GM23338 (cell line): ENCODE data around the gene SMCO3. TPM values are rescaled to one million over a fixed set of nuclear protein-coding genes. Genes with fewer than 3 reads are reported as not detected.

ENCODE experiments used
- ATAC-seq: fragments of 200-7000 bp; cut with Tn5 transposase; 3 replicates; pipeline ENCODE4 v1.9.1; 2020
- DNase-seq: peaks from one replicate; pipeline ENCODE4 v3.0.0-alpha.2; 2015; ENCODE audit warnings: low spot score
- H2AFZ ChIP-seq: fragments of 200-600 bp; sonication (generic); 2 replicates; pipeline ENCODE4 v1.8.0; 2016; ENCODE audit warnings: antibody characterized with exemption, mild to moderate bottlenecking, moderate library complexity
- H3F3A ChIP-seq: fragments of 200-600 bp; sonication (generic); replicated peaks from 2 replicates; pipeline ENCODE4 v1.8.0; 2017; ENCODE audit warnings: antibody characterized with exemption, mixed run types, low read depth
- H3K27ac ChIP-seq: fragments of 200-600 bp; sonication (generic); 2 replicates; pipeline ENCODE4 v1.6.1; 2016; ENCODE audit warnings: low read depth
- H3K27me3 ChIP-seq: fragments of 200-600 bp; sonication (generic); 2 replicates; pipeline ENCODE4 v1.8.0; 2016; ENCODE audit warnings: mild to moderate bottlenecking, mixed run types, moderate library complexity; ENCODE audit not compliant: insufficient read depth
- H3K36me3 ChIP-seq: fragments of 200-600 bp; sonication (generic); 2 replicates; pipeline ENCODE4 v1.8.0; 2016; ENCODE audit warnings: mild to moderate bottlenecking; ENCODE audit not compliant: insufficient read depth
- H3K4me1 ChIP-seq: fragments of 200-600 bp; sonication (generic); 2 replicates; pipeline ENCODE4 v1.8.0; 2016; ENCODE audit warnings: mild to moderate bottlenecking, moderate library complexity; ENCODE audit not compliant: insufficient read depth
- H3K4me2 ChIP-seq: fragments of 200-600 bp; sonication (generic); 2 replicates; pipeline ENCODE4 v1.7.1; 2017; ENCODE audit warnings: mixed run types
- H3K4me3 ChIP-seq: fragments of 200-600 bp; sonication (generic); 2 replicates; pipeline ENCODE4 v1.6.1; 2016; ENCODE audit warnings: mixed run types
- H3K79me2 ChIP-seq: fragments of 200-600 bp; sonication (generic); replicated peaks from 2 replicates; pipeline ENCODE4 v1.8.0; 2017; ENCODE audit warnings: mild to moderate bottlenecking; ENCODE audit not compliant: insufficient read depth
- H3K9me2 ChIP-seq: fragments of 200-600 bp; sonication (generic); 2 replicates; pipeline ENCODE4 v1.8.0; 2017; ENCODE audit not compliant: insufficient read depth
- H4K20me1 ChIP-seq: fragments of 200-600 bp; sonication (generic); replicated peaks from 2 replicates; pipeline ENCODE4 v1.8.0; 2017; ENCODE audit warnings: mild to moderate bottlenecking; ENCODE audit not compliant: insufficient read depth
- H3K27ac Mint-ChIP-seq: 2 replicates; pipeline ENCODE4 v1.8.0; 2020; ENCODE audit warnings: inconsistent platforms, mild to moderate bottlenecking, moderate library complexity, mixed read lengths
- H3K27me3 Mint-ChIP-seq: 3 replicates; pipeline ENCODE4 v1.8.0; 2022; ENCODE audit warnings: low read depth, mild to moderate bottlenecking, moderate library complexity, mixed read lengths, inconsistent platforms; ENCODE audit not compliant: insufficient read depth, poor library complexity
- H3K36me3 Mint-ChIP-seq: 3 replicates; pipeline ENCODE4 v1.8.0; 2021; ENCODE audit warnings: low read depth, mild to moderate bottlenecking, inconsistent platforms, moderate library complexity, mixed read lengths
- H3K4me1 Mint-ChIP-seq: 3 replicates; pipeline ENCODE4 v1.8.0; 2020; ENCODE audit warnings: mild to moderate bottlenecking, inconsistent platforms, mixed read lengths
- H3K4me3 Mint-ChIP-seq: 3 replicates; pipeline ENCODE4 v1.8.0; 2021; ENCODE audit warnings: moderate library complexity, mild to moderate bottlenecking, inconsistent platforms, mixed read lengths
- H3K9me3 Mint-ChIP-seq: 3 replicates; pipeline ENCODE4 v1.8.0; 2020; ENCODE audit warnings: moderate library complexity, mild to moderate bottlenecking, inconsistent platforms, mixed read lengths
- CREB1 ChIP-seq: fragments of 250-450 bp; sonication (Bioruptor Pico); IDR thresholded peaks from 2 replicates; pipeline ENCODE4 v1.5.0; 2020; ENCODE audit warnings: low read depth, mild to moderate bottlenecking, moderate library complexity
- EZH2 ChIP-seq: fragments of 200-600 bp; sonication (generic); IDR thresholded peaks from one replicate; pipeline ENCODE4 v1.8.0; 2017; ENCODE audit warnings: antibody characterized with exemption, mild to moderate bottlenecking, low read depth; ENCODE audit not compliant: unreplicated experiment
- NANOG ChIP-seq: IDR thresholded peaks from 2 replicates; pipeline ENCODE4 v1.6.1; 2016; ENCODE audit warnings: antibody characterized with exemption, borderline replicate concordance
- STAT1 ChIP-seq: IDR thresholded peaks from one replicate; pipeline ENCODE4 v1.6.1; 2016; ENCODE audit warnings: antibody characterized with exemption; ENCODE audit not compliant: unreplicated experiment
- polyA plus RNA-seq: library from polyadenylated mRNA; unstranded; fragments of >200 nt; fragmentation: Nextera tagmentation; extraction: Ambion mirVana; gene quantifications from 2 replicates; pipeline ENCODE4 v1.2.1, GENCODE V29; 2016
- total RNA-seq: library from RNA; depleted of rRNA; stranded (reverse); fragments of >200 nt; shearing (Covaris generic); gene quantifications from 2 replicates; pipeline ENCODE4 v1.2.3, GENCODE V29; 2014
- TF ChIP-seq, protein P1 (sequence below): fragments of 250-450 bp; sonication (Bioruptor Pico); IDR thresholded peaks from 2 replicates; pipeline ENCODE4 v1.5.0; 2020; ENCODE audit warnings: mild to moderate bottlenecking, moderate library complexity
- TF ChIP-seq, protein P2 (sequence below): IDR thresholded peaks from 2 replicates; pipeline ENCODE4 v1.6.1; 2016; ENCODE audit warnings: antibody characterized with exemption

Gene SMCO3
- total and polyA plus RNA-seq, 2 experiments from 2014 or later: 0.13 TPM; not detected in 1

DNA sequence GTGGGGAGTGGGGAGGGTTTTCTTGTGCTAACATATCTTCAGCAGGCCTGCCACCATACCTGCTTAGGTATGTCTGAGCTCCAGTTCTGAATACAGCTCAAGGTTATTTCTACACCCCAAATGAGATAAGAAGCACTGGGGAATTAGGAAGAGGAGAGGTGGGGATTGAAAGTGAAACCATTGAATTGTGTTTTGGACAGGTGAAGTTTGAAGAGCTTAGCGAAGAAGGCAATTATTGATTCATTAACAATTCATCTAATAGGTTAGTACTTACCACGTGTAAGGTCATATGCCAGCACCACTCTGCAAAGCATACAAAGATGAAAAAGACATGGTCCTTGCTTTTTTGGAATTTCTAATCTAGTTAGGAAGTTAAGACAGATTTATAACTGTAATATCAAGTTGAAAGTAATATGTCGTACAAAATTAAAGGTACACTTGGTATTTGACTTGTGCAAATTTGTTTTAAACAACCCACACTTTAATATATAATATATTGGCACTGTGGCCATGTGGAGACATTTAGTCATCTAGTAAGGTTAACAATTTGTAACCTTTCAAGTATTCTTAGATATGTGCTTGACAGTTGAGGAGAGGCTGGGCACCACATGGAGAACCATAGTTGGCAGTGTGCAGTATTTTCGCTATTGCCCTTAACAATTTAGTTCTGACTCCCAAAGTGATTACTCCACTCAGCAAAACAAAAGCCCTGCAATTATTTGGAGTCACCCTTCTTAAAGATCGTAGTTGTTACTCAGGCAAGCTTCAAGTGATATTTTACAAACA is 3.6 kb downstream of the SMCO3 start (continued):
- TF ChIP-seq, protein P1, sequence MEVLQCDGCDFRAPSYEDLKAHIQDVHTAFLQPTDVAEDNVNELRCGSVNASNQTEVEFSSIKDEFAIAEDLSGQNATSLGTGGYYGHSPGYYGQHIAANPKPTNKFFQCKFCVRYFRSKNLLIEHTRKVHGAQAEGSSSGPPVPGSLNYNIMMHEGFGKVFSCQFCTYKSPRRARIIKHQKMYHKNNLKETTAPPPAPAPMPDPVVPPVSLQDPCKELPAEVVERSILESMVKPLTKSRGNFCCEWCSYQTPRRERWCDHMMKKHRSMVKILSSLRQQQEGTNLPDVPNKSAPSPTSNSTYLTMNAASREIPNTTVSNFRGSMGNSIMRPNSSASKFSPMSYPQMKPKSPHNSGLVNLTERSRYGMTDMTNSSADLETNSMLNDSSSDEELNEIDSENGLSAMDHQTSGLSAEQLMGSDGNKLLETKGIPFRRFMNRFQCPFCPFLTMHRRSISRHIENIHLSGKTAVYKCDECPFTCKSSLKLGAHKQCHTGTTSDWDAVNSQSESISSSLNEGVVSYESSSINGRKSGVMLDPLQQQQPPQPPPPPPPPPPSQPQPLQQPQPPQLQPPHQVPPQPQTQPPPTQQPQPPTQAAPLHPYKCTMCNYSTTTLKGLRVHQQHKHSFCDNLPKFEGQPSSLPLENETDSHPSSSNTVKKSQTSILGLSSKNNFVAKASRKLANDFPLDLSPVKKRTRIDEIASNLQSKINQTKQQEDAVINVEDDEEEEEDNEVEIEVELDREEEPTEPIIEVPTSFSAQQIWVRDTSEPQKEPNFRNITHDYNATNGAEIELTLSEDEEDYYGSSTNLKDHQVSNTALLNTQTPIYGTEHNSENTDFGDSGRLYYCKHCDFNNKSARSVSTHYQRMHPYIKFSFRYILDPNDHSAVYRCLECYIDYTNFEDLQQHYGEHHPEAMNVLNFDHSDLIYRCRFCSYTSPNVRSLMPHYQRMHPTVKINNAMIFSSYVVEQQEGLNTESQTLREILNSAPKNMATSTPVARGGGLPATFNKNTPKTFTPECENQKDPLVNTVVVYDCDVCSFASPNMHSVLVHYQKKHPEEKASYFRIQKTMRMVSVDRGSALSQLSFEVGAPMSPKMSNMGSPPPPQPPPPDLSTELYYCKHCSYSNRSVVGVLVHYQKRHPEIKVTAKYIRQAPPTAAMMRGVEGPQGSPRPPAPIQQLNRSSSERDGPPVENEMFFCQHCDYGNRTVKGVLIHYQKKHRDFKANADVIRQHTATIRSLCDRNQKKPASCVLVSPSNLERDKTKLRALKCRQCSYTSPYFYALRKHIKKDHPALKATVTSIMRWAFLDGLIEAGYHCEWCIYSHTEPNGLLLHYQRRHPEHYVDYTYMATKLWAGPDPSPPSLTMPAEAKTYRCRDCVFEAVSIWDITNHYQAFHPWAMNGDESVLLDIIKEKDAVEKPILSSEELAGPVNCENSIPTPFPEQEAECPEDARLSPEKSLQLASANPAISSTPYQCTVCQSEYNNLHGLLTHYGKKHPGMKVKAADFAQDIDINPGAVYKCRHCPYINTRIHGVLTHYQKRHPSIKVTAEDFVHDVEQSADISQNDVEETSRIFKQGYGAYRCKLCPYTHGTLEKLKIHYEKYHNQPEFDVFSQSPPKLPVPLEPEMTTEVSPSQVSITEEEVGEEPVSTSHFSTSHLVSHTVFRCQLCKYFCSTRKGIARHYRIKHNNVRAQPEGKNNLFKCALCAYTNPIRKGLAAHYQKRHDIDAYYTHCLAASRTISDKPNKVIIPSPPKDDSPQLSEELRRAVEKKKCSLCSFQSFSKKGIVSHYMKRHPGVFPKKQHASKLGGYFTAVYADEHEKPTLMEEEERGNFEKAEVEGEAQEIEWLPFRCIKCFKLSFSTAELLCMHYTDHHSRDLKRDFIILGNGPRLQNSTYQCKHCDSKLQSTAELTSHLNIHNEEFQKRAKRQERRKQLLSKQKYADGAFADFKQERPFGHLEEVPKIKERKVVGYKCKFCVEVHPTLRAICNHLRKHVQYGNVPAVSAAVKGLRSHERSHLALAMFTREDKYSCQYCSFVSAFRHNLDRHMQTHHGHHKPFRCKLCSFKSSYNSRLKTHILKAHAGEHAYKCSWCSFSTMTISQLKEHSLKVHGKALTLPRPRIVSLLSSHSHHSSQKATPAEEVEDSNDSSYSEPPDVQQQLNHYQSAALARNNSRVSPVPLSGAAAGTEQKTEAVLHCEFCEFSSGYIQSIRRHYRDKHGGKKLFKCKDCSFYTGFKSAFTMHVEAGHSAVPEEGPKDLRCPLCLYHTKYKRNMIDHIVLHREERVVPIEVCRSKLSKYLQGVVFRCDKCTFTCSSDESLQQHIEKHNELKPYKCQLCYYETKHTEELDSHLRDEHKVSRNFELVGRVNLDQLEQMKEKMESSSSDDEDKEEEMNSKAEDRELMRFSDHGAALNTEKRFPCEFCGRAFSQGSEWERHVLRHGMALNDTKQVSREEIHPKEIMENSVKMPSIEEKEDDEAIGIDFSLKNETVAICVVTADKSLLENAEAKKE (CRISPR knock-in tag): no peak
- TF ChIP-seq STAT1: no peak

DNA sequence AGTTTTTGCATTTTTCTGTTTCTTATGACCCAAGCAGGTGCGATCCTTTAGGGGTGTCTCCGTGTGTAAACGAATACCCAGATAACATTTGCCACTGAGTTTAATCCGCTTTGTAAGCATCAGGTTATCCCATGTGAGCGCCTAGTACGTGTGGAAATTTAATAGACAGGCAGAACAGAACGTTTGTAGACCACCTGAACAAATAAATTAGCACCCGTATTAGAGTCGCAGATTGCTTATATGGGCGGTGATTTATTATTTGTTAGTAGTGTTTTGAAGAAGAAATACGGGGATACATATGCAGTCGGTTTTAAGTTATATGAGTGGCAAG is 10.2 kb downstream of the SMCO3 start:
- Histone ChIP-seq H3K9me2 (no peaks in the 10 kb centered on the region), H3K4me1 (peaks cover 10% of the 10 kb centered on the region; the same call in 1 of the 2 replicates), H3K4me3 (peak overlapping the region; percentile 59), H4K20me1 (0 out of 2 replicates have a peak, but pooled peaks cover 9% of the 10 kb centered on the region), H3K79me2 (peaks cover 42% of the 10 kb centered on the region), H3K27me3 (no peaks in the 10 kb centered on the region), H3K4me2 (peak overlapping the region; percentile 76), H3K36me3 (peaks cover 5% of the 10 kb centered on the region; the same call in 1 of the 2 replicates), H3K27ac (no peak overlapping the region), H3F3A (no peaks in the 10 kb centered on the region), H2AFZ (peak overlapping the region; percentile 49; the same call in 1 of the 2 replicates)
- peaks cover 7% of the 10 kb centered on the region; the same call in 1 of the 3 replicates for H3K4me1 Mint-ChIP-seq
- no peaks in the 10 kb centered on the region for H3K27me3 Mint-ChIP-seq
- no peak overlapping the region for H3K4me3 Mint-ChIP-seq
- no peak for TF ChIP-seq CREB1 (CRISPR knock-in tag)
- TF ChIP-seq, protein P1 (CRISPR knock-in tag): no peak
- TF ChIP-seq NANOG: no peak
- TF ChIP-seq EZH2: no peak
- TF ChIP-seq, protein P2, sequence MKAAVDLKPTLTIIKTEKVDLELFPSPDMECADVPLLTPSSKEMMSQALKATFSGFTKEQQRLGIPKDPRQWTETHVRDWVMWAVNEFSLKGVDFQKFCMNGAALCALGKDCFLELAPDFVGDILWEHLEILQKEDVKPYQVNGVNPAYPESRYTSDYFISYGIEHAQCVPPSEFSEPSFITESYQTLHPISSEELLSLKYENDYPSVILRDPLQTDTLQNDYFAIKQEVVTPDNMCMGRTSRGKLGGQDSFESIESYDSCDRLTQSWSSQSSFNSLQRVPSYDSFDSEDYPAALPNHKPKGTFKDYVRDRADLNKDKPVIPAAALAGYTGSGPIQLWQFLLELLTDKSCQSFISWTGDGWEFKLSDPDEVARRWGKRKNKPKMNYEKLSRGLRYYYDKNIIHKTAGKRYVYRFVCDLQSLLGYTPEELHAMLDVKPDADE: no peak
- peaks cover 8% of the 10 kb centered on the region for H3K36me3 Mint-ChIP-seq
- DNase-seq (no peak), ATAC-seq (no peak)
- no peak overlapping the region for H3K27ac Mint-ChIP-seq
- H3K9me3 Mint-ChIP-seq: no peaks in the 10 kb centered on the region
